Left ventricle myocardium inferior (tissue), 1 donor: ENCODE measurements around the gene DROSHA. TPM values are rescaled to one million over a fixed set of nuclear protein-coding genes. Genes with fewer than 3 reads are reported as not detected.
"Not testable (repeated sequence)": the region's sequence is repeated elsewhere in the genome, so short reads cannot be mapped to it uniquely, and the experiment has no call there.

ENCODE experiments used
- DNase-seq: peaks from one replicate; pipeline ENCODE4 v3.0.0-alpha.2; 2020
- H3K27ac ChIP-seq: fragments of 200-600 bp; replicated peaks from 2 replicates; pipeline ENCODE4 v1.8.0; 2021
- H3K27me3 ChIP-seq: fragments of 200-600 bp; 2 replicates; pipeline ENCODE4 v1.8.0; 2021; ENCODE audit warnings: low read depth
- H3K36me3 ChIP-seq: fragments of 200-600 bp; 2 replicates; pipeline ENCODE4 v1.8.0; 2021
- H3K4me1 ChIP-seq: fragments of 200-600 bp; 2 replicates; pipeline ENCODE4 v1.8.0; 2021
- H3K4me3 ChIP-seq: fragments of 200-600 bp; 2 replicates; pipeline ENCODE4 v1.8.0; 2021; ENCODE audit warnings: mild to moderate bottlenecking, moderate library complexity
- H3K9me3 ChIP-seq: fragments of 200-600 bp; replicated peaks from 2 replicates; pipeline ENCODE4 v1.8.0; 2021
- intact Hi-C: fragments of 100-400 bp; cut with micrococcal nuclease; formaldehyde crosslinking; loops from one replicate; pipeline ENCODE4 v1.11.0; 2022
- total RNA-seq: library from RNA; stranded (reverse); fragmentation: NEBNext Ultra II Directional; extraction: Animal tissue kit (Norgen Biotek cat#: 25700); gene quantifications from one replicate; pipeline ENCODE4 v1.2.1, GENCODE V29; 2021
- TF ChIP-seq, protein P1 (sequence below): fragments of 200-600 bp; IDR thresholded peaks from 2 replicates; pipeline ENCODE4 v1.8.0; 2021; ENCODE audit warnings: antibody characterized with exemption, mild to moderate bottlenecking, borderline replicate concordance
- donor health status: DM: no; HTN: yes; CAD: no; lungs with severe emphysema.

Gene DROSHA
- total RNA-seq, 1 donor from 2014 or later, result 36.5 TPM

GRCh38 chr5:31569068-31569467 is 37.2 kb upstream of the DROSHA start:
- intact Hi-C loops, result no loop called here
- H3K27ac ChIP-seq, result no peak overlapping the region

GRCh38 chr5:31568302-31568835 is 36.5 kb upstream of the DROSHA start:
- Histone ChIP-seq H3K4me1 (peaks cover 2% of the 10 kb centered on the region), H3K9me3 (no peaks in the 10 kb centered on the region), H3K27me3 (no peaks in the 10 kb centered on the region), H3K36me3 (no peaks in the 10 kb centered on the region), H3K27ac (no peak overlapping the region), H3K4me3 (no peak overlapping the region)
- TF ChIP-seq, protein P1, sequence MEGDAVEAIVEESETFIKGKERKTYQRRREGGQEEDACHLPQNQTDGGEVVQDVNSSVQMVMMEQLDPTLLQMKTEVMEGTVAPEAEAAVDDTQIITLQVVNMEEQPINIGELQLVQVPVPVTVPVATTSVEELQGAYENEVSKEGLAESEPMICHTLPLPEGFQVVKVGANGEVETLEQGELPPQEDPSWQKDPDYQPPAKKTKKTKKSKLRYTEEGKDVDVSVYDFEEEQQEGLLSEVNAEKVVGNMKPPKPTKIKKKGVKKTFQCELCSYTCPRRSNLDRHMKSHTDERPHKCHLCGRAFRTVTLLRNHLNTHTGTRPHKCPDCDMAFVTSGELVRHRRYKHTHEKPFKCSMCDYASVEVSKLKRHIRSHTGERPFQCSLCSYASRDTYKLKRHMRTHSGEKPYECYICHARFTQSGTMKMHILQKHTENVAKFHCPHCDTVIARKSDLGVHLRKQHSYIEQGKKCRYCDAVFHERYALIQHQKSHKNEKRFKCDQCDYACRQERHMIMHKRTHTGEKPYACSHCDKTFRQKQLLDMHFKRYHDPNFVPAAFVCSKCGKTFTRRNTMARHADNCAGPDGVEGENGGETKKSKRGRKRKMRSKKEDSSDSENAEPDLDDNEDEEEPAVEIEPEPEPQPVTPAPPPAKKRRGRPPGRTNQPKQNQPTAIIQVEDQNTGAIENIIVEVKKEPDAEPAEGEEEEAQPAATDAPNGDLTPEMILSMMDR, result no peak
- intact Hi-C loops, result no loop called here
- no peak for DNase-seq

More at GRCh38 chr5:31569068-31569467, 37.2 kb upstream of the DROSHA start:
- no peaks in the 10 kb centered on the region for H3K9me3 ChIP-seq
- TF ChIP-seq, protein P1, result no peak
- no peak overlapping the region for H3K4me3 ChIP-seq
- H3K36me3 ChIP-seq, result no peaks in the 10 kb centered on the region
- DNase-seq, result no peak
- H3K27me3 ChIP-seq, result no peaks in the 10 kb centered on the region
- H3K4me1 ChIP-seq, result no peaks in the 10 kb centered on the region

- H3K36me3 ChIP-seq, H3K9me3 ChIP-seq, H3K27me3 ChIP-seq, intact Hi-C loops, DNase-seq, H3K4me3 ChIP-seq, H3K27ac ChIP-seq: not testable (repeated sequence)
- peaks cover 19% of the 10 kb centered on the region for H3K4me1 ChIP-seq
These were observed 34.5 kb upstream of the DROSHA start for GRCh38 chr5:31566362-31566761.

- no peak for DNase-seq
- peaks cover 19% of the 10 kb centered on the region for H3K4me1 ChIP-seq
- H3K36me3 ChIP-seq, result no peaks in the 10 kb centered on the region
- no peak overlapping the region for H3K4me3 ChIP-seq
- TF ChIP-seq, protein P1, result no peak
- H3K27ac ChIP-seq, result no peak overlapping the region
- no peaks in the 10 kb centered on the region for H3K9me3 ChIP-seq
- intact Hi-C loops, result no loop called here
- no peaks in the 10 kb centered on the region for H3K27me3 ChIP-seq
These were observed 31.3 kb upstream of the DROSHA start for GRCh38 chr5:31563216-31563615.

- intact Hi-C loops, result no loop called here
These were observed 30.1 kb upstream of the DROSHA start for GRCh38 chr5:31561946-31562345.

GRCh38 chr5:31559942-31560341 is 28.0 kb upstream of the DROSHA start:
- DNase-seq, result no peak
- H3K27ac ChIP-seq, result no peak overlapping the region
- H3K9me3 ChIP-seq, result no peaks in the 10 kb centered on the region
- intact Hi-C loops, result no loop called here
- H3K27me3 ChIP-seq, result no peaks in the 10 kb centered on the region
- peaks cover 21% of the 10 kb centered on the region for H3K36me3 ChIP-seq
- peaks cover 19% of the 10 kb centered on the region for H3K4me1 ChIP-seq
- TF ChIP-seq, protein P1, result no peak
- no peak overlapping the region for H3K4me3 ChIP-seq

More at GRCh38 chr5:31561946-31562345, 30.1 kb upstream of the DROSHA start:
- Histone ChIP-seq H3K36me3 (peaks cover 4% of the 10 kb centered on the region), H3K27me3 (no peaks in the 10 kb centered on the region), H3K9me3 (no peaks in the 10 kb centered on the region), H3K27ac (no peak overlapping the region), H3K4me1 (peaks cover 19% of the 10 kb centered on the region), H3K4me3 (no peak overlapping the region)
- DNase-seq, result no peak
- TF ChIP-seq, protein P1, result no peak
